ENCODE data around the gene TRIM31.
A peak's percentile ranks its signal among the peaks of the same experiment; 100 is the strongest.

Gene TRIM31

GRCh38 chr6:30113003-30113759 is at the start of gene TRIM31:
TSS of gene TRIM31 (minus strand) at chr6:30113090. CDS start at chr6:30112805, 285 bp downstream.
- DNase-seq = no peak

GRCh38 chr6:30162265-30163089 is 49.6 kb upstream of the TRIM31 start:
- DNase-seq = no peak

- no peak for DNase-seq
Observed at GRCh38 chr6:30160785-30161531, 48.1 kb upstream of the TRIM31 start, which contains the start of gene TRIM10. TSS of gene TRIM10 (minus strand) at chr6:30161211. CDS start at chr6:30160858, 353 bp downstream.

- no peak for DNase-seq
Observed at GRCh38 chr6:30160008-30160784, 47.3 kb upstream of the TRIM31 start.

GRCh38 chr6:30158475-30159040 is 45.7 kb upstream of the TRIM31 start:
- peak; percentile 65 for DNase-seq

GRCh38 chr6:30157999-30158398 is 45.1 kb upstream of the TRIM31 start:
- DNase-seq = no peak

- DNase-seq = no peak
Observed at GRCh38 chr6:30157581-30157980, 44.7 kb upstream of the TRIM31 start.

GRCh38 chr6:30156774-30157173 is 43.9 kb upstream of the TRIM31 start:
- no peak for DNase-seq

- DNase-seq = no peak
Observed at GRCh38 chr6:30156262-30156599, 43.3 kb upstream of the TRIM31 start.

- DNase-seq = no peak
Observed at GRCh38 chr6:30155520-30156261, 42.8 kb upstream of the TRIM31 start.

- DNase-seq = no peak
Observed at GRCh38 chr6:30154709-30155519, 42.0 kb upstream of the TRIM31 start.

GRCh38 chr6:30154061-30154460 is 41.2 kb upstream of the TRIM31 start:
- DNase-seq = no peak

- DNase-seq = no peak
Observed at GRCh38 chr6:30152910-30153610, 40.2 kb upstream of the TRIM31 start.

- no peak for DNase-seq
Observed at GRCh38 chr6:30152016-30152673, 39.3 kb upstream of the TRIM31 start.

GRCh38 chr6:30151580-30151979 is 38.7 kb upstream of the TRIM31 start:
- DNase-seq = no peak

GRCh38 chr6:30150671-30151395 is 37.9 kb upstream of the TRIM31 start:
- no peak for DNase-seq

GRCh38 chr6:30149858-30150550 is 37.1 kb upstream of the TRIM31 start:
- DNase-seq = no peak

GRCh38 chr6:30149234-30149633 is 36.3 kb upstream of the TRIM31 start:
- no peak for DNase-seq

Measured in stimulated activated CD4-positive, alpha-beta T cell treated with anti-CD3 and anti-CD28 coated beads, Interleukin-1b, Interleukin-23, amount 100 ng/mL, for 48 hours (primary cell).